ENCODE results near the gene KRTAP4-9. TPM values are rescaled to one million over a fixed set of nuclear protein-coding genes. Genes with fewer than 3 reads are reported as not detected.

Gene KRTAP4-9
- polyA plus RNA-seq, 2 of the 4 experiments (the other 2 are of a cell fraction), result not detected

- ChIA-PET CTCF (interaction anchor here (1.7 kb wide), 1 partner anchor 156 kb away, joined by 4 read pairs; no protein-coding TSS in a partner anchor), POLR2A (no interaction called here)
- WGBS (ENCODE audit: missing lambda C conversion rate), result 80% methylated on average over 6 of the region's 6 CpGs
- 0 out of 6 replicates have a peak, but pooled peaks have one; percentile 32 to 38 for ATAC-seq
- peak; percentile 81 for FAIRE-seq
- no peak for TF ChIP-seq MYC (IDR thresholded peaks at IDR 0.05; ENCODE audit: borderline replicate concordance, low read length)
- no peak for TF ChIP-seq ZFP36 (IDR thresholded peaks at IDR 0.05; ENCODE audit: borderline replicate concordance, partially characterized antibody)
- no peak for TF ChIP-seq EHMT2 (IDR thresholded peaks at IDR 0.05; ENCODE audit: low read depth)
- peak in 1 of 2 experiments; percentile 61; a peak in 2 of 4 replicates for TF ChIP-seq CEBPB (IDR thresholded peaks at IDR 0.05)
- TF ChIP-seq MAX (IDR thresholded peaks at IDR 0.05), result 0 out of 2 replicates have a peak, but pooled peaks have one; percentile 37
- TF ChIP-seq HOXB13 (CRISPR knock-in tag; IDR thresholded peaks at IDR 0.05; ENCODE audit: low read depth), result no peak
- TF ChIP-seq REST (IDR thresholded peaks at IDR 0.05), result no peak
- 0 out of 2 replicates have a peak, but pooled peaks have one; percentile 16 for TF ChIP-seq JUNB (IDR thresholded peaks at IDR 0.05)
- TF ChIP-seq HOXA7 (CRISPR knock-in tag; IDR thresholded peaks at IDR 0.05), result no peak
- TF ChIP-seq HOXB5 (CRISPR knock-in tag; IDR thresholded peaks at IDR 0.05), result no peak
- TF ChIP-seq HDAC2 (IDR thresholded peaks at IDR 0.05), result no peak
- no peak for TF ChIP-seq TFCP2L1 (CRISPR knock-in tag; IDR thresholded peaks at IDR 0.05)
- TF ChIP-seq E2F6 (IDR thresholded peaks at IDR 0.05; ENCODE audit: borderline replicate concordance, low read depth), result no peak
- TF ChIP-seq USF2 (IDR thresholded peaks at IDR 0.05), result no peak
- no peak for TF ChIP-seq TP53 (CRISPR knock-in tag; IDR thresholded peaks at IDR 0.05)
- TF ChIP-seq FOSL2 (IDR thresholded peaks at IDR 0.05), result no peak
- peak; percentile 60 for TF ChIP-seq FOSL2 (CRISPR knock-in tag; IDR thresholded peaks at IDR 0.05)
- no peak for TF ChIP-seq RFX5 (IDR thresholded peaks at IDR 0.05)
- Histone ChIP-seq H3K4me1 (peaks cover 18% of the 10 kb centered on the region), H3K4me2 (no peak within 1 kb of the TSS), H3K27ac (peak within 1 kb of the TSS in 1 of 2 experiments; percentile 41; a peak in 2 of 6 replicates), H3K9me3 (no peaks in the 10 kb centered on the region), H3K4me3 (no peak within 1 kb of the TSS)
- DNase-seq (ENCODE audit: low read depth in 1 of 2, low spot score in 1 of 2), result peak; percentile 24 to 35
Measured at GRCh38 chr17:41065829-41066624, 39.2 kb upstream of the KRTAP4-9 start, which contains the start of gene KRTAP2-4. TSS of gene KRTAP2-4 (minus strand) at chr17:41065879. CDS start at chr17:41065845, 34 bp downstream.

GRCh38 chr17:41067281-41067680, 37.9 kb upstream of the KRTAP4-9 start:
- TF ChIP-seq PHF8 (IDR thresholded peaks at IDR 0.05; ENCODE audit: borderline replicate concordance, low read depth) (no peak), TP53 (CRISPR knock-in tag; IDR thresholded peaks at IDR 0.05) (no peak), POLR2A (IDR thresholded peaks at IDR 0.05; ENCODE audit: low read length) (no peak), EHF (CRISPR knock-in tag; IDR thresholded peaks at IDR 0.05) (no peak), ESRRA (IDR thresholded peaks at IDR 0.05; ENCODE audit: borderline replicate concordance, low read length) (no peak), EHMT2 (IDR thresholded peaks at IDR 0.05; ENCODE audit: low read depth) (no peak), ZC3H11A (IDR thresholded peaks at IDR 0.05) (no peak), NFE2L2 (conservative IDR thresholded peaks at IDR 0.05; ENCODE audit: low read length) (no peak), RNF2 (IDR thresholded peaks at IDR 0.05; ENCODE audit: borderline replicate concordance, low read depth) (no peak), HOXB5 (CRISPR knock-in tag; IDR thresholded peaks at IDR 0.05) (no peak), REST (IDR thresholded peaks at IDR 0.05) (no peak), FOSL2 (IDR thresholded peaks at IDR 0.05) (no peak), FOSL2 (CRISPR knock-in tag; IDR thresholded peaks at IDR 0.05) (no peak), CEBPB (IDR thresholded peaks at IDR 0.05) (no peak)
- Histone ChIP-seq H3K9me3 (no peaks in the 10 kb centered on the region), H3K4me1 (peaks cover 10% of the 10 kb centered on the region), H3K27ac (no peak overlapping the region), H3K4me3 (no peak overlapping the region), H3K4me2 (no peak overlapping the region)
- ATAC-seq, result no peak
- no peak for DNase-seq (ENCODE audit: low read depth in 1 of 2, low spot score in 1 of 2)
- FAIRE-seq, result peak; percentile 56
- ChIA-PET CTCF (interaction anchor here (1.7 to 2.5 kb wide), 2 partner anchors 8 to 158 kb away, joined by 4 to 6 read pairs; no protein-coding TSS in a partner anchor), POLR2A (no interaction called here)
